ENCODE measurements around the gene PRRT3.

PRRT3 gene

GRCh38 chr3:9951962-9952805 is at the start of gene PRRT3:
PRRT3 (minus strand) TSS chr3:9952408; CDS start chr3:9950115, 2,293 bp downstream.
- peaks cover 19% of the 10 kb centered on the region for H3K4me1 ChIP-seq (ENCODE audit: insufficient read depth, low read length)
- H3K36me3 ChIP-seq (ENCODE audit: insufficient read depth, low read length) = no peaks in the 10 kb centered on the region
- H3K9me3 ChIP-seq (ENCODE audit: control insufficient read depth, insufficient read depth, low read length) = no peaks in the 10 kb centered on the region
- peak within 1 kb of the TSS; percentile 58; the same call in 1 of the 2 replicates for H3K9ac ChIP-seq (ENCODE audit: low read depth, low read length)

GRCh38 chr3:10000686-10001085 is 48.5 kb upstream of the PRRT3 start:
- H3K9ac ChIP-seq (ENCODE audit: low read depth, low read length) = no peak overlapping the region
- H3K36me3 ChIP-seq (ENCODE audit: insufficient read depth, low read length) = peaks cover 11% of the 10 kb centered on the region; the same call in 1 of the 2 replicates
- H3K4me1 ChIP-seq (ENCODE audit: insufficient read depth, low read length) = no peaks in the 10 kb centered on the region
- no peaks in the 10 kb centered on the region for H3K9me3 ChIP-seq (ENCODE audit: control insufficient read depth, insufficient read depth, low read length)

DNA sequence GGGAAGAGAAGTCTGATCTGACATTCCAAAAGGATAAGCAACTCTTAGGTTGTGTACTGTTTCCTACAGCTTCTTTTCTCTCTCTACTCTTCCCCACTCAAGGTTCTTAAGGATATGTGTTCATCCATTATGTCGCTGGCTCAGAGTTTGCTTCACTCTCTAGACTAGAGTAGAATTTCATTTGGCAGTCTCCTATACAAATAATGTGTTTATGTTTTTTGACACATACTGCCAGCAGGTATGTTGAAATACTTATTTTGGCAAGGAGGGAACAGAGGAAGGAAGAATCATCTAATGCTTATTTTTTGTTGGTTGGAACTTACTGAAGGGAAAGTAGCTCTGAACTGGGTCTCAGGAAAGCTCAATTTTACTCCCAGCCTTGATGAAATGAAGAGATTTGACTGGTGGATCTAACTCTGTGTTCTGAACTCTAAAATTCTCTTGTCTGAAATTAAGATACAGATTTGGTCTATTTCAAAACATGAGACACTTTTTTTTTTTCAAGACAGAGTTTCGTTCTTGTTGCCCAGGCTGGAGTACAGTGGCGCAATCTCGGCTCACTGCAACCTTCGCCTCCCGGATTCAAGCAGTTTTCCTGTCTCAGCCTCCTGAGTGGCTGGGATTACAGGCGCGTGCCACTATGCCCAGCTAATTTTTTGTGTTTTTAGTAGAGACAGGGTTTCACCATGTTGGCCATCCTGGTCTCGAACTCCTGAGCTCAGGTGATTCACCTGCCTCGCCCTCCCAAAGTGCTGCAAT is 42.1 kb upstream of the PRRT3 start:
- no peaks in the 10 kb centered on the region for H3K9me3 ChIP-seq (ENCODE audit: control insufficient read depth, insufficient read depth, low read length)
- H3K4me1 ChIP-seq (ENCODE audit: insufficient read depth, low read length) = no peaks in the 10 kb centered on the region
- no peak overlapping the region for H3K9ac ChIP-seq (ENCODE audit: low read depth, low read length)
- peaks cover 3% of the 10 kb centered on the region; the same call in 1 of the 2 replicates for H3K36me3 ChIP-seq (ENCODE audit: insufficient read depth, low read length)

GRCh38 chr3:9986230-9986725 is 34.1 kb upstream of the PRRT3 start:
- no peaks in the 10 kb centered on the region for H3K9me3 ChIP-seq (ENCODE audit: control insufficient read depth, insufficient read depth, low read length)
- H3K9ac ChIP-seq (ENCODE audit: low read depth, low read length) = peak overlapping the region; percentile 95
- no peaks in the 10 kb centered on the region for H3K36me3 ChIP-seq (ENCODE audit: insufficient read depth, low read length)

DNA sequence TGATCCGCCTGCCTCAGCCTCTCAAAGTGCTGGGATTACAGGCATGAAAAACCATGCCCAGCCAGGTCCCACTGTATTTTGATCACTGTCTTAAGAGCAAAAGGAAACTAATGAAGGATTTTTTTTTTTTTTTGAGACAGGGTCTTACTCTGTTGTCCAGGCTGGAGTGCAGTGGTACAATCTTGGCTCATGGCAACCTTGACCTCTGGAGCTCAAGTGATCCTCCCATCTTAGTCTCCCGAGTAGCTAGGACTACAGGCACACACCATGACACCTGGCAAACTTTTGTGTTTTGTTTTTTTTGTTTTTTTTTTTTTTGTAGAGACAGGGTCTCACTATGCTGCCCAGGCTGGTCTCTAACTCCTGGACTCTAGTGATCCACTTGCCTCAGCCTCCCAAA is 28.0 kb upstream of the PRRT3 start:
- Histone ChIP-seq H3K9me3 (ENCODE audit: control insufficient read depth, insufficient read depth, low read length) (no peaks in the 10 kb centered on the region), H3K9ac (ENCODE audit: low read depth, low read length) (no peak overlapping the region), H3K4me1 (ENCODE audit: insufficient read depth, low read length) (no peaks in the 10 kb centered on the region), H3K36me3 (ENCODE audit: insufficient read depth, low read length) (no peaks in the 10 kb centered on the region; the same call in 1 of the 2 replicates)

More at GRCh38 chr3:9986230-9986725, 34.1 kb upstream of the PRRT3 start:
- H3K4me1 ChIP-seq (ENCODE audit: insufficient read depth, low read length) = no peaks in the 10 kb centered on the region

DNA sequence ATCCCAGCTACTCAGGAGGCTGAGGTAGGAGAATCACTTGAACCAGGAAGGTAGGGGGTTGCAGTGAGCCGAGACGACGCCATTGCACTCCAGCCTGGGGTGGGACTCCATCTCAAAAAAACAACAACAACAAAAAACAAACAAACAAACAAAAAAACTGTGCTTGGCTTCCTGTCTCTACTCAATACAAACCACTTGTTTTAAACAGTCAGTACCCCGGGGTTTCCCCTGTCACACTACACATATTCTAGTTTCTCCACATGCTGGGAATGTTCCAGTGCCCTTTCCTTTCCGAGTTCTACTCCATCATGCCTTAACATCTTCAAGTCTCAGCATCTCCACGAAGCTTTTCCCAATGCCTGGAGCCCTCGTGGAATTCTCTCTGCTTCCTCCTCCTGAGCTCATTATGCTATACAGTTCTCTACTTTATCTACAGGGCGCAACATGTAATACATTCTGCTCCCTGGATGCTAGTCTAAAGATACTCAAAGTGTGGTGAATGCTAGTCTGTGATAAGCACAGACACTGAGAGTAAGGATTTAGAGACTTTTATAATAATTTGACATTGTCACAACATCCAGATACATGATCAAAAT is 26.6 kb upstream of the PRRT3 start:
- no peaks in the 10 kb centered on the region for H3K9me3 ChIP-seq (ENCODE audit: control insufficient read depth, insufficient read depth, low read length)
- H3K4me1 ChIP-seq (ENCODE audit: insufficient read depth, low read length) = no peaks in the 10 kb centered on the region
- no peaks in the 10 kb centered on the region; the same call in 1 of the 2 replicates for H3K36me3 ChIP-seq (ENCODE audit: insufficient read depth, low read length)
- H3K9ac ChIP-seq (ENCODE audit: low read depth, low read length) = no peak overlapping the region

- Histone ChIP-seq H3K9me3 (ENCODE audit: control insufficient read depth, insufficient read depth, low read length) (no peaks in the 10 kb centered on the region), H3K36me3 (ENCODE audit: insufficient read depth, low read length) (peaks cover 4% of the 10 kb centered on the region), H3K9ac (ENCODE audit: low read depth, low read length) (no peak overlapping the region), H3K4me1 (ENCODE audit: insufficient read depth, low read length) (no peaks in the 10 kb centered on the region)
Measured at GRCh38 chr3:9976721-9977709, 24.8 kb upstream of the PRRT3 start.

DNA sequence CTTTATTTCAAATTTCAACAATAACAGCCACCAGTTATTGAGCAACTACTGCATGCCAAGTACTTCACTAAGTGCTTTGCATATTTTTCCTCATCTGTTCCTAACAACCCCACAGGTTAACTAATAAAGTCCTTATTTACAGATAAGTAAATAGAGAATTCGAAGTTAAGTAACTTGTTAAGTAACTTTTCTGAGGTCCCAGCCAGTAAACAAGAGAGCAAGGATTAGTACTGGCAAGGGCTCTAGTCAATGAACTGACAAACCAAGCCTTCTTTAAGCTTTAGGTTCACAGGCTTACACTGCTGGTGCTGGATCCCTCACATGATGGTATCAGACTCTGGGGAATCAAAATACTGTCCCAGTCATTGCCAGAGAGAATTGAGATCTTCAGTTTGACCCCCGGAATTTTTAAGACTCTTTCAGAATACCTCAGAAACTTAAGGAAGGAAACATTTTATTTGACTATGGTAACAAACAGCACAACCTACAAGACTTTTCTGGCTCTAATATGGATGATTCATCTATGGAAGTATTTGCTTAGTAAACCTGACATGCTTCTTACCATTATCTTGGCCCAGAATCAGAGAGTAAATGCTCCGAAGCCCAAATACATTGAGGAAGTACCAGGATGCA is 17.9 kb upstream of the PRRT3 start:
- H3K36me3 ChIP-seq (ENCODE audit: insufficient read depth, low read length) = peaks cover 27% of the 10 kb centered on the region
- no peak overlapping the region for H3K9ac ChIP-seq (ENCODE audit: low read depth, low read length)

DNA sequence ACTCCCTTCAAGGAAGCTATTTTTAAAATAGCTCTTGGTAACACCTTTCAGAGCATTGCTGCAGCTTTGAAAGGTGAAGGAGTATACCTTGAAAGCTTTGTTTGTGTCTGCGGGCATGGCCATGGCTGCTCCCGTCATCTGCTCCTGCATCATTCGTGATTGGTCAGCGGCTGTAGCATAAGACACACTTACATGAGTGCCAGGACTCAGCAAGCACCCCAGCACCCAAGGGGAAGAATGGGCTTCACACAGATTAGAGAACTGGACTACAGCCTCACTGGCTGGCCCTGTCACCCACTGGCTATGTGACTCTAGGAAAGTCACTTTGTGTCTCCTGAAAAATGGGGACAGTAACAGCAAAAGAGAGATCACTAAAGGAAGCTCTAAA is 17.4 kb upstream of the PRRT3 start:
- Histone ChIP-seq H3K4me1 (ENCODE audit: insufficient read depth, low read length) (no peaks in the 10 kb centered on the region), H3K9ac (ENCODE audit: low read depth, low read length) (no peak overlapping the region), H3K36me3 (ENCODE audit: insufficient read depth, low read length) (peaks cover 27% of the 10 kb centered on the region), H3K9me3 (ENCODE audit: control insufficient read depth, insufficient read depth, low read length) (no peaks in the 10 kb centered on the region)

More for the DNA sequence above, 17.9 kb upstream of the PRRT3 start:
- Histone ChIP-seq H3K4me1 (ENCODE audit: insufficient read depth, low read length) (no peaks in the 10 kb centered on the region), H3K9me3 (ENCODE audit: control insufficient read depth, insufficient read depth, low read length) (no peaks in the 10 kb centered on the region)

GRCh38 chr3:9966841-9967240 is 14.6 kb upstream of the PRRT3 start:
- Histone ChIP-seq H3K9ac (ENCODE audit: low read depth, low read length) (no peak overlapping the region), H3K4me1 (ENCODE audit: insufficient read depth, low read length) (no peaks in the 10 kb centered on the region), H3K36me3 (ENCODE audit: insufficient read depth, low read length) (peaks cover 23% of the 10 kb centered on the region; the same call in 1 of the 2 replicates), H3K9me3 (ENCODE audit: control insufficient read depth, insufficient read depth, low read length) (no peaks in the 10 kb centered on the region)

DNA sequence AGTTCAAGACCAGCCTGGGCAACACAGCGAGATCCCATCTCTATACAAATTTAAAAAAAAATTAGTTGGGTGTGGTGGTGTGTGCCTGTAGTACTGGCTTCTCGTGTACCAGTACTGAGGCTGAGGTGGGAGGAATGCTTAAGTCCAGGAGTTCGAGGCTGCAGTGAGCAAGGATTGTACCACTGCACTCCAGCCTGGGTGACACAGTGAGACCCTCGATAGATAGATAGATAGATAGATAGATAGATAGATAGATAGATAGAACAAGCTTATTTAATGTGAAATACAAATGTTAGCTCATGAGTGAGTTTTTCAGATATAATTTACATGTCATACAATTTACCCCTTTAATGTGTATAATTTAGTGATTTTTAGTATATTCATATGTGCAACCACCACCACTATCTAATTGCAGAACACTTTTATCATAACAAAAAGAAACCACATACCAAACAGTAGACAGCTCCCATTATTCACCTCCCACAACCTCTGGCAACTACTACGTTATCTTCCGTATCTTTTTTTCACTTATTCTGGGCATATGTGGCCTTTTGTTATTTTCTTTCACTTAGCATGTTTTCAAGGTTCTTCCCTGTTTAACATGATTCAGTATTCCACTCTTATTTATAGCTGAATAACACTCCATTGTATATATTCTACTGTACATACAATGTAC is 13.1 kb upstream of the PRRT3 start:
- Histone ChIP-seq H3K9ac (ENCODE audit: low read depth, low read length) (no peak overlapping the region), H3K4me1 (ENCODE audit: insufficient read depth, low read length) (no peaks in the 10 kb centered on the region), H3K36me3 (ENCODE audit: insufficient read depth, low read length) (peaks cover 16% of the 10 kb centered on the region; the same call in 1 of the 2 replicates), H3K9me3 (ENCODE audit: control insufficient read depth, insufficient read depth, low read length) (no peaks in the 10 kb centered on the region)

- Histone ChIP-seq H3K9me3 (ENCODE audit: control insufficient read depth, insufficient read depth, low read length) (no peaks in the 10 kb centered on the region), H3K4me1 (ENCODE audit: insufficient read depth, low read length) (peaks cover 19% of the 10 kb centered on the region), H3K9ac (ENCODE audit: low read depth, low read length) (no peak overlapping the region), H3K36me3 (ENCODE audit: insufficient read depth, low read length) (no peaks in the 10 kb centered on the region)
Measured at GRCh38 chr3:9957214-9957613, 5.0 kb upstream of the PRRT3 start.
